ENCODE data around the gene TFEB.

TFEB gene

GRCh38 chr6:41679696-41680095 lies 55.7 kb downstream of the TFEB start:
- Histone ChIP-seq H3K27me3 (ENCODE audit: control insufficient read depth, low read length) (peaks cover 14% of the 10 kb centered on the region; the same call in 1 of the 2 replicates), H3K4me2 (ENCODE audit: low read length) (no peak overlapping the region), H3K79me2 (ENCODE audit: control insufficient read depth, low read length) (no peaks in the 10 kb centered on the region), H3K36me3 (ENCODE audit: control insufficient read depth, low read length) (peaks cover 8% of the 10 kb centered on the region; the same call in 1 of the 2 replicates), H3K9me2 (replicated peaks; ENCODE audit: control insufficient read depth, low read length) (no peaks in the 10 kb centered on the region), H3K4me1 (ENCODE audit: control insufficient read depth, low read length) (peaks cover 23% of the 10 kb centered on the region), H3K9me3 (ENCODE audit: control insufficient read depth, insufficient read depth, low read length) (no peaks in the 10 kb centered on the region), H3F3A (ENCODE audit: control insufficient read depth, insufficient read depth) (no peaks in the 10 kb centered on the region), H4K20me1 (ENCODE audit: control insufficient read depth, insufficient read depth, low read depth, low read length) (no peaks in the 10 kb centered on the region), H3K27ac (ENCODE audit: low read depth, low read length) (no peak overlapping the region), H3K4me3 (ENCODE audit: low read length) (no peak overlapping the region)
- TF ChIP-seq CTCF (IDR thresholded peaks at IDR 0.05; ENCODE audit: low read depth, low read length, poor library complexity, severe bottlenecking) (no peak), EZH2phosphoT487 (IDR thresholded peaks at IDR 0.05; ENCODE audit: borderline replicate concordance, low read length) (no peak)

GRCh38 chr6:41678511-41679084 lies 56.8 kb downstream of the TFEB start:
- Histone ChIP-seq H3K27me3 (ENCODE audit: control insufficient read depth, low read length) (peaks cover 16% of the 10 kb centered on the region; the same call in 1 of the 2 replicates), H3K79me2 (ENCODE audit: control insufficient read depth, low read length) (no peaks in the 10 kb centered on the region), H3K9me2 (replicated peaks; ENCODE audit: control insufficient read depth, low read length) (no peaks in the 10 kb centered on the region), H4K20me1 (ENCODE audit: control insufficient read depth, insufficient read depth, low read depth, low read length) (no peaks in the 10 kb centered on the region), H3K36me3 (ENCODE audit: control insufficient read depth, low read length) (no peaks in the 10 kb centered on the region), H3K4me2 (ENCODE audit: low read length) (no peak overlapping the region), H3F3A (ENCODE audit: control insufficient read depth, insufficient read depth) (no peaks in the 10 kb centered on the region), H3K27ac (ENCODE audit: low read depth, low read length) (no peak overlapping the region), H3K4me1 (ENCODE audit: control insufficient read depth, low read length) (peaks cover 17% of the 10 kb centered on the region), H3K4me3 (ENCODE audit: low read length) (no peak overlapping the region), H3K9me3 (ENCODE audit: control insufficient read depth, insufficient read depth, low read length) (no peaks in the 10 kb centered on the region)
- TF ChIP-seq EZH2phosphoT487 (IDR thresholded peaks at IDR 0.05; ENCODE audit: borderline replicate concordance, low read length) (no peak), CTCF (IDR thresholded peaks at IDR 0.05; ENCODE audit: low read depth, low read length, poor library complexity, severe bottlenecking) (no peak)

- Histone ChIP-seq H3K27ac (ENCODE audit: low read depth, low read length) (no peak overlapping the region), H3K4me3 (ENCODE audit: low read length) (no peak overlapping the region), H3K79me2 (ENCODE audit: control insufficient read depth, low read length) (no peaks in the 10 kb centered on the region), H3K4me1 (ENCODE audit: control insufficient read depth, low read length) (peaks cover 4% of the 10 kb centered on the region), H3K27me3 (ENCODE audit: control insufficient read depth, low read length) (peaks cover 16% of the 10 kb centered on the region; the same call in 1 of the 2 replicates), H3K9me3 (ENCODE audit: control insufficient read depth, insufficient read depth, low read length) (no peaks in the 10 kb centered on the region), H3K4me2 (ENCODE audit: low read length) (no peak overlapping the region), H3K9me2 (replicated peaks; ENCODE audit: control insufficient read depth, low read length) (no peaks in the 10 kb centered on the region), H3F3A (ENCODE audit: control insufficient read depth, insufficient read depth) (no peaks in the 10 kb centered on the region), H3K36me3 (ENCODE audit: control insufficient read depth, low read length) (no peaks in the 10 kb centered on the region), H4K20me1 (ENCODE audit: control insufficient read depth, insufficient read depth, low read depth, low read length) (no peaks in the 10 kb centered on the region)
- TF ChIP-seq EZH2phosphoT487 (IDR thresholded peaks at IDR 0.05; ENCODE audit: borderline replicate concordance, low read length) (no peak), CTCF (IDR thresholded peaks at IDR 0.05; ENCODE audit: low read depth, low read length, poor library complexity, severe bottlenecking) (no peak)
These were observed 58.1 kb downstream of the TFEB start for GRCh38 chr6:41677124-41677921.

Measured in DOHH2 (cell line).